ENCODE data around the gene DGKQ. TPM values are rescaled to one million over a fixed set of nuclear protein-coding genes. Genes with fewer than 3 reads are reported as not detected.

DGKQ gene
- total and polyA plus RNA-seq, 2 of the 8 experiments (the other 6 are each of a cell fraction or from before 2014, with no cell fraction given): 7.3 to 9.7 TPM

- Histone ChIP-seq H4K20me1 (replicated peaks in 1 of 2; ENCODE audit: control insufficient read depth in 1 of 2, insufficient read depth in 2 of 2, low read length in 2 of 2) (peaks cover 3 to 11% of the 10 kb centered on the region in 2 experiments), H2BK15ac (ENCODE audit: low read length) (no peak overlapping the region), H4K8ac (ENCODE audit: extremely low read depth, insufficient read depth, low read length) (no peak overlapping the region), H3K4ac (replicated peaks; ENCODE audit: insufficient read length, low read depth, low read length) (no peak overlapping the region), H2BK5ac (ENCODE audit: low read depth, low read length) (no peak overlapping the region), H2AFZ (ENCODE audit: low read length) (no peak overlapping the region), H3K79me1 (ENCODE audit: low read depth, low read length) (no peaks in the 10 kb centered on the region), H3K18ac (ENCODE audit: extremely low read depth, low read length) (no peak overlapping the region), H3K4me3 (ENCODE audit: extremely low read depth in 1 of 4, insufficient read depth in 2 of 4, low read depth in 3 of 4, low read length in 4 of 4) (no peak overlapping the region), H4K91ac (replicated peaks; ENCODE audit: insufficient read length, low read length) (no peak overlapping the region), H2BK20ac (ENCODE audit: low read length) (no peak overlapping the region), H3K27me3 (replicated peaks in 1 of 4; ENCODE audit: control insufficient read depth in 3 of 4, extremely low read depth in 1 of 4, insufficient read depth in 3 of 4, low read length in 3 of 4) (peaks cover 0 to 31% (median 21%) of the 10 kb centered on the region in 4 experiments; a peak in 5 of 7 replicates), H3K9ac (replicated peaks in 1 of 4; ENCODE audit: extremely low read depth in 1 of 4, low read depth in 3 of 4, low read length in 3 of 4) (no peak overlapping the region), H2AK5ac (ENCODE audit: low read depth, low read length) (no peak overlapping the region), H3K36me3 (ENCODE audit: control insufficient read depth in 2 of 4, insufficient read depth in 4 of 4, low read length in 3 of 4) (no peaks in the 10 kb centered on the region), H2BK12ac (ENCODE audit: low read depth, low read length) (no peak overlapping the region), H3K14ac (ENCODE audit: insufficient read length) (no peak overlapping the region), H3K9me3 (ENCODE audit: insufficient read depth in 2 of 2, low read depth in 1 of 2, low read length in 1 of 2) (peaks cover 5 to 11% of the 10 kb centered on the region in 2 experiments; a peak in 1 of 4 replicates), H3K56ac (replicated peaks; ENCODE audit: insufficient read length, low read depth, low read length) (no peak overlapping the region), H3K23me2 (ENCODE audit: low read depth, low read length) (peaks cover 5% of the 10 kb centered on the region; the same call in 1 of the 2 replicates), H2BK120ac (replicated peaks; ENCODE audit: low read depth, low read length) (no peak overlapping the region), H3K79me2 (ENCODE audit: control insufficient read depth in 1 of 2, insufficient read depth in 2 of 2, low read length in 2 of 2) (no peaks in the 10 kb centered on the region), H3K23ac (ENCODE audit: insufficient read length) (no peak overlapping the region), H4K5ac (ENCODE audit: insufficient read length, low read depth, low read length) (no peak overlapping the region), H3K27ac (ENCODE audit: low read depth, low read length) (no peak overlapping the region), H3K4me2 (ENCODE audit: insufficient read depth in 1 of 2, low read depth in 2 of 2, low read length in 2 of 2) (no peak overlapping the region), H3K4me1 (replicated peaks in 1 of 4; ENCODE audit: control insufficient read depth in 3 of 4, insufficient read depth in 4 of 4, low read length in 3 of 4) (peaks cover 0 to 9% (median 1%) of the 10 kb centered on the region in 4 experiments; a peak in 3 of 7 replicates)
- no peak for DNase-seq (ENCODE audit: low read depth in 1 of 2, low spot score in 2 of 2)
- no peak for TF ChIP-seq KDM5A (IDR thresholded peaks at IDR 0.05; ENCODE audit: low read length)
- no peak for TF ChIP-seq POU5F1 (IDR thresholded peaks at IDR 0.05; ENCODE audit: low read depth, low read length)
- TF ChIP-seq SIN3A (conservative IDR thresholded peaks at IDR 0.05 in 1 of 2, IDR thresholded peaks at IDR 0.05 in 1 of 2; ENCODE audit: low read depth in 1 of 2, low read length in 2 of 2): no peak
- no peak for TF ChIP-seq CTBP2 (IDR thresholded peaks at IDR 0.05; ENCODE audit: borderline replicate concordance, insufficient read depth, insufficient read length, low read length)
- TF ChIP-seq RNF2 (IDR thresholded peaks at IDR 0.05; ENCODE audit: borderline replicate concordance, low read depth, low read length, missing control alignments, poor library complexity, severe bottlenecking): no peak
- no peak for TF ChIP-seq E2F6 (IDR thresholded peaks at IDR 0.05)
- no peak for TF ChIP-seq SP1 (IDR thresholded peaks at IDR 0.05; ENCODE audit: low read depth, low read length)
- no peak for TF ChIP-seq BCL11A (IDR thresholded peaks at IDR 0.05; ENCODE audit: low read depth in 2 of 2, low read length in 2 of 2)
- FAIRE-seq: no peak
- POLR2A ChIA-PET (ENCODE audit: partially characterized antibody): interaction anchor here (1.0 kb wide), 1 partner anchor 16 kb away, joined by 3 read pairs; no protein-coding TSS in a partner anchor
- WGBS, 2 experiments (ENCODE audit: extremely low coverage in 1 of 2, insufficient coverage in 1 of 2, insufficient read length in 1 of 2, insufficient replicate concordance in 2 of 2, low coverage in 1 of 2, low lambda C conversion rate in 2 of 2, missing lambda C conversion rate in 1 of 2): 95% methylated on average over 9 of the region's 9 CpGs; no CpG with 5 or more reads in 1 of the 2 experiments
- CTCF ChIA-PET (ENCODE audit: partially characterized antibody): interaction anchor here (1.0 kb wide), 1 partner anchor 24 kb away, joined by 3 read pairs; no protein-coding TSS in a partner anchor
Measured at GRCh38 chr4:974668-975067, 1.3 kb upstream of the DGKQ start.

Measured in H1 (cell line).